Cardiac septum (tissue), 1 donor: ENCODE data around the gene TRMT61B. TPM values are rescaled to one million over a fixed set of nuclear protein-coding genes. Genes with fewer than 3 reads are reported as not detected.

ENCODE experiments used
- total RNA-seq: library from RNA; stranded (reverse); fragmentation: NEBNext Ultra II Directional; extraction: Animal tissue kit (Norgen Biotek cat#: 25700); gene quantifications from one replicate; pipeline ENCODE4 v1.2.1, GENCODE V29; 2021
- donor health status: DM: no; HTN: no; CAD: no.

The TRMT61B gene
- total RNA-seq, 1 donor from 2014 or later, result 18.2 TPM

Other genes starting within 250 kb of the TRMT61B start
- gene PPP1CB, start 118.5 kb downstream of the TRMT61B start, total RNA-seq, result 491 TPM
- gene SPDYA, start 59.5 kb downstream of the TRMT61B start, total RNA-seq, result 0.92 TPM
- gene WDR43, start 24.4 kb upstream of the TRMT61B start, total RNA-seq, result 25.9 TPM
- 0.48 TPM for gene TOGARAM2, start 111.0 kb upstream of the TRMT61B start, total RNA-seq
- 0.11 TPM for gene PCARE, start 204.2 kb upstream of the TRMT61B start, total RNA-seq
- 33.0 TPM for gene CLIP4, start 245.1 kb upstream of the TRMT61B start, total RNA-seq